Epidermal melanocyte (primary cell): ENCODE results near the gene LATS1.
"Not testable (repeated sequence)": the region's sequence is repeated elsewhere in the genome, so short reads cannot be mapped to it uniquely, and the experiment has no call there.

Experiments used
- DNase-seq: peaks from one replicate; pipeline ENCODE4 v3.0.0; 2011; ENCODE audit warnings: low spot score; ENCODE audit not compliant: insufficient read length

LATS1 gene

GRCh38 chr6:149717588-149718458, at the start of gene LATS1:
TSS of gene LATS1 (minus strand) at chr6:149718101. CDS start at chr6:149702126, 15,975 bp downstream.
- DNase-seq, result peak; percentile 72

GRCh38 chr6:149766156-149766769, 48.4 kb upstream of the LATS1 start:
- DNase-seq, result no peak

- no peak for DNase-seq
Observed at GRCh38 chr6:149763866-149764265, 46.0 kb upstream of the LATS1 start.

- no peak for DNase-seq
Observed at GRCh38 chr6:149761438-149761837, 43.5 kb upstream of the LATS1 start.

GRCh38 chr6:149756261-149756636, 38.3 kb upstream of the LATS1 start:
- no peak for DNase-seq

- no peak for DNase-seq
Observed at GRCh38 chr6:149755300-149756260, 37.7 kb upstream of the LATS1 start.

- no peak for DNase-seq
Observed at GRCh38 chr6:149754548-149754947, 36.6 kb upstream of the LATS1 start.

GRCh38 chr6:149753374-149753637, 35.4 kb upstream of the LATS1 start:
- not testable (repeated sequence) for DNase-seq

- DNase-seq, result no peak
Observed at GRCh38 chr6:149752600-149753373, 34.9 kb upstream of the LATS1 start.

- DNase-seq, result not testable (repeated sequence)
Observed at GRCh38 chr6:149751920-149752319, 34.0 kb upstream of the LATS1 start.

- no peak for DNase-seq
Observed at GRCh38 chr6:149751239-149751638, 33.3 kb upstream of the LATS1 start.

GRCh38 chr6:149750136-149750609, 32.3 kb upstream of the LATS1 start:
- no peak for DNase-seq

GRCh38 chr6:149749594-149750135, 31.8 kb upstream of the LATS1 start, which contains the start of gene PCMT1:
TSS of gene PCMT1 (plus strand) at chr6:149749741. CDS start at chr6:149749902, 161 bp downstream.
- peak; percentile 71 for DNase-seq

GRCh38 chr6:149749082-149749593, 31.2 kb upstream of the LATS1 start:
- not testable (repeated sequence) for DNase-seq

- DNase-seq, result peak; percentile 68
Observed at GRCh38 chr6:149746147-149746946, 28.4 kb upstream of the LATS1 start, which contains the start of gene NUP43. TSS of gene NUP43 (minus strand) at chr6:149746529. CDS start at chr6:149746495, 34 bp downstream.

GRCh38 chr6:149745252-149745651, 27.4 kb upstream of the LATS1 start:
- not testable (repeated sequence) for DNase-seq

- DNase-seq, result no peak
Observed at GRCh38 chr6:149734915-149735314, 17.0 kb upstream of the LATS1 start.

- DNase-seq, result no peak
Observed at GRCh38 chr6:149733089-149733720, 15.3 kb upstream of the LATS1 start.

GRCh38 chr6:149729824-149730223, 11.9 kb upstream of the LATS1 start:
- no peak for DNase-seq
